ENCODE results near the gene CUX1. TPM values are rescaled to one million over a fixed set of nuclear protein-coding genes. Genes with fewer than 3 reads are reported as not detected.

Gene CUX1
- total RNA-seq, 1 experiment from 2014 or later: 53.5 TPM

GRCh38 chr7:101862280-101863220 is 45.1 kb downstream of the CUX1 start:
- H3K79me1 ChIP-seq (ENCODE audit: insufficient read depth, low read depth, low read length, poor library complexity, severe bottlenecking): peaks cover 2% of the 10 kb centered on the region
- H3K56ac ChIP-seq (ENCODE audit: insufficient read length, low read depth, low read length): no peak overlapping the region
- H3K27ac ChIP-seq (ENCODE audit: insufficient read length, low read depth, low read length): no peak overlapping the region
- H3K4me2 ChIP-seq (ENCODE audit: insufficient read depth, insufficient read length, low read length): no peak overlapping the region
- Mint-ChIP-seq H3K27me3 (ENCODE audit: low read depth) (no peaks in the 10 kb centered on the region), H3K27ac (peak overlapping the region in 2 of 3 experiments; percentile 25 to 59; a peak in 3 of 7 replicates), H3K4me3 (peak overlapping the region in 1 of 2 experiments; percentile 29; a peak in 1 of 5 replicates), H3K4me1 (peaks cover 45 to 64% of the 10 kb centered on the region in 2 experiments), H3K36me3 (ENCODE audit: insufficient read depth in 1 of 3, low read depth in 3 of 3) (peaks cover 2 to 10% (median 6%) of the 10 kb centered on the region in 3 experiments; a peak in 5 of 7 replicates), H3K9me3 (no peaks in the 10 kb centered on the region; a peak in 1 of 5 replicates)
- no peaks in the 10 kb centered on the region for H3K27me3 ChIP-seq (ENCODE audit: insufficient read depth, low read length)
- H3K4me1 ChIP-seq (ENCODE audit: insufficient read depth, low read length): peaks cover 15% of the 10 kb centered on the region; the same call in 1 of the 2 replicates
- H2BK12ac ChIP-seq (ENCODE audit: insufficient read length, low read depth, low read length): no peak overlapping the region
- H4K5ac ChIP-seq (ENCODE audit: insufficient read length, low read depth, low read length): no peak overlapping the region
- H2BK15ac ChIP-seq (ENCODE audit: low read depth, low read length): no peak overlapping the region
- H3K9ac ChIP-seq (ENCODE audit: extremely low read depth, insufficient read length, low read length): no peak overlapping the region
- H2BK20ac ChIP-seq (ENCODE audit: low read depth, low read length, poor library complexity, severe bottlenecking): no peak overlapping the region
- no peaks in the 10 kb centered on the region for H3K9me3 ChIP-seq (ENCODE audit: control insufficient read depth, low read depth, low read length)
- WGBS (ENCODE audit: extremely low coverage, insufficient read length, low lambda C conversion rate): no CpG with 5 or more reads among the region's 18 CpGs
- no peak overlapping the region for H3K14ac ChIP-seq (ENCODE audit: insufficient read depth, low read length)
- DNase-seq: no peak
- no peaks in the 10 kb centered on the region for H3K23me2 ChIP-seq (ENCODE audit: insufficient read length, low read depth, low read length, poor library complexity, severe bottlenecking)
- H2AK5ac ChIP-seq (ENCODE audit: insufficient read length, low read length): no peak overlapping the region
- H3T11ph ChIP-seq (ENCODE audit: low read length): no peak overlapping the region
- H4K8ac ChIP-seq (replicated peaks; ENCODE audit: insufficient read length, low read depth, low read length): no peak overlapping the region
- H3K79me2 ChIP-seq (ENCODE audit: insufficient read depth, low read length): peaks cover 46% of the 10 kb centered on the region
- H2BK120ac ChIP-seq (ENCODE audit: low read depth, low read length, poor library complexity, severe bottlenecking): no peak overlapping the region
- no peak overlapping the region for H2BK5ac ChIP-seq (ENCODE audit: insufficient read length, low read length)
- no peak overlapping the region for H3K23ac ChIP-seq (ENCODE audit: insufficient read length, low read depth, low read length)
- no peak overlapping the region for H3K18ac ChIP-seq (ENCODE audit: insufficient read length, low read depth, low read length)
- H2AFZ ChIP-seq (ENCODE audit: low read length): no peak overlapping the region
- TF ChIP-seq CTCF (conservative IDR thresholded peaks at IDR 0.05): no peak
- H3K4ac ChIP-seq (ENCODE audit: low read depth, low read length): no peak overlapping the region
- peaks cover 5% of the 10 kb centered on the region for H4K20me1 ChIP-seq (ENCODE audit: control insufficient read depth, insufficient read depth, insufficient read length)
- no peak overlapping the region for H4K91ac ChIP-seq (ENCODE audit: insufficient read length, low read depth, low read length)

Measured in H9 (cell line).